ENCODE measurements around the gene WRAP73.

WRAP73 gene

GRCh38 chr1:3609016-3609768 lies 40.7 kb downstream of the WRAP73 start:
- no peak for DNase-seq

DNA sequence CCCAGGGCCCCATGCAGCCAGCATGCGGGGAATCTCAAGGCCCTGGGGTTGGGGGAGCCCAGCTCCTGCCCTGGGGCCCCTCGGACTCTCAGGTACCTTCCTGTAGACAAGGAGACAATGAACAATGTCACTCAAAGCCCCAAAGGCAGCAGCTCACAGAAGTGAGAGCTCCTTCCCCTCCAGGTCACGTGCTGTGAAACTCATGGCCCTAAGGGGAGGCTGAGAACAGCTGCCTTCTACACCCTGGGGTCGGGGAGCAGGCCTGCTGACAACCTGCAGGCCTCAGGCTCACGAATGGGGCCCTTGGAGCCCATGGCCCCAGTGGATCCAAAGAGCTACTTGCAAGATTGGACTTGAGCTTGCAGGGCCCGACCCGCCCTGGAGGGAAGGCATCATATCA lies 41.7 kb downstream of the WRAP73 start:
- no peak for DNase-seq

DNA sequence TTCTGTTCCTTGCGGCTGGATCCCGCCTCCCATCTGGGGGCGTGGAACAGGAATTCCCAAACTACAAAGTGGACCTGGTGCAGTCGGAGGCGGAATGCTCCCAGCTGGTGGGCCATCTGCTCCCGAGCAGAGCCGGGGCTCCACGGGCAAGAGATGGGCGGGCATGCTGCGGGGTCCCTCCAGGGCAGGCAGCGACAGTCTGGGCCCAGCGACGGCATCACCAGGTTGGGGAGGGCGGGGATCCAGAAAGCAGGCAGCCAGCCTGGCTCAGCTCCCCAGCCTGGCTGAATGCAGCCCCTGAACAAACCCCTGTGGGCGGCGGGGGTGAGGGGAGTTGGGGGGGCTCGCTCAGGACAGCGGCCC lies 42.2 kb downstream of the WRAP73 start:
- DNase-seq: no peak

DNA sequence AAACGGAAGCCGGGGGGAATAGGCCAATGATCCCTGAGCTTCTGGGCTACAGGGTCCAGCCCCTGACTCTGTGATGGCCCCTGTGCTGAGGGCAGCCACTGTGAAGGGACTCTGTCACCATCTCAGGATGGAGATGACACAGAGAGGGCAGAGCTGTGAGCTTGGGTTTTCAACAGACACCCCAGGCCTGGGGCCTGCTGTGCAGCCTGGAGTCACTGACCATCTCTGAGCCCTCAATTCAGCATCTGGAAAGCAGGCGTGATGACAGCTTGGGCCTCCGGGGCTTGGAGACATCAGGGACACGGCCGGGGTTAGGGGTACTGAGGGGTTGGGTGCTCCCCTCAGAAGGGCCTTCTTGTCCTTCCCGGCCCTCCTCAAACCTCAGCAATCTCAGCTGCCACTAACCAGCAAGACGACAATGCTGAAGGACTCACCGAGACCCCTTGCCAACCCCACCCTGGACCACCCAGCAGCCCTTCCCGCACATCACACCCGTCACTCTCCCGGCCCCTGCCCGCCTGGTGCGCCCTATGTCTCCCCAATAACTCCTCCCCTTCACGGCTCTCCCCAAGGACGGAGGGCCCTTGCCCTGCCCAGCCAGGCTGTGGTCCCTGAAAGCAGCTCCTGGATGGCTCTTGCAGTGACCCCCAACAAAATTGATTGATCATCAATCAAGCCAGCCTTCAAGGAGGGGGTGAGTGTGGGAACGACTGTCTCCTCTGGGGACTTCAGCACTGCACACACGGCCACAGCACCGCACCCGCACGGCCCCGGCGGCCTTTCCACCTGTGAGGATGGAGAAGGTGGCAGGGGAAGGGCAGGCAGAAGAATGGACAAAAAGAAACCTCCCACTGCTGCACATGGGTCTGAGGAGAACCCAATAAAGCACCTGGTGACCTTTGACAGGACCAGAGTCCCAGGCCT lies 42.9 kb downstream of the WRAP73 start:
- no peak for DNase-seq

GRCh38 chr1:3604997-3605823 lies 44.7 kb downstream of the WRAP73 start:
- DNase-seq: no peak

- no peak for DNase-seq
Observed at GRCh38 chr1:3604468-3604974, 45.4 kb downstream of the WRAP73 start.

DNA sequence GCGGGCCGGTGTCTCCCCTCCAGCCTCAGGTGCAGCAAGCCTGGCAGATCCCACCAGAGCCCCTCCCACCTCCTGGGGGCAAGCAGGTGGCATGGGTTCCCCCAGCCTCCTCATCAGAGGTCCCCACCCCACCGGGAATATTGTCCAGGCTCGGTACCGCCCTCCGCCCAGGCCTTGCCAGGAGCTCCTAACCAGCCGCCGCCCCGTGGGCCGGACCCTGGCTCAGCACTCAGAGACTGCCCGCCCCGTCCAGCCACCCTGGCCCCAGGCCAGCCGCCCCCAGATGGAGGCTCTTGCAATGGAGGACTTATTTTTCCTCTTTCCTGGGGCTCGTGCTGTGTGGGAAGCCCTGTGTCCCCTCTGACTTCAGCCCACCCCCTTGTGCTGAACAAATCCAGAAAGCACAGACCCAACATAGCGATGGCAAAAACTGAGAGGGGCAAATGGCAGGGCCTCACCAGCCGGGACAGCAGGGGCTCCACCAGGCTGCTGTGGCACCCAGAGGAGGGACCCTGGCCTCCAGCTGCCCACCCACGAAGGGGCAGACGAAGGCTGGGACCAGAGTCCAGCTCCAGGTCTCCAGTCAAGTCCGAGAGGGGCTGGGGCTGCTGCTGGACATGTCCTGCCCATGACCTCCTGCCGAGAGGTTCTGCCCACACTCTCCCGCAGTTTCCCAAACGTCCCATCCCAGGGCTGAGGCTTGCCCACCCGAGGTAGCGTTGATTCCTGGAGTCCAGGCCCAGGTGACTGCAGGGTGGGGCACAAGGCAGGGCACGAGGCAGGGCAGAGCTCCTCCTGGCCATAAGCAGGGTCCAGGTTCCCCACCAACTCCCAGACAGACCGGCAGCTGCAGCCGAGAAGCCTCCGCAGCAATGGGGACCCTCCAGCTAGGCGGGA lies 46.1 kb downstream of the WRAP73 start:
- no peak for DNase-seq

GRCh38 chr1:3603156-3603555 lies 46.7 kb downstream of the WRAP73 start:
- DNase-seq: no peak

DNA sequence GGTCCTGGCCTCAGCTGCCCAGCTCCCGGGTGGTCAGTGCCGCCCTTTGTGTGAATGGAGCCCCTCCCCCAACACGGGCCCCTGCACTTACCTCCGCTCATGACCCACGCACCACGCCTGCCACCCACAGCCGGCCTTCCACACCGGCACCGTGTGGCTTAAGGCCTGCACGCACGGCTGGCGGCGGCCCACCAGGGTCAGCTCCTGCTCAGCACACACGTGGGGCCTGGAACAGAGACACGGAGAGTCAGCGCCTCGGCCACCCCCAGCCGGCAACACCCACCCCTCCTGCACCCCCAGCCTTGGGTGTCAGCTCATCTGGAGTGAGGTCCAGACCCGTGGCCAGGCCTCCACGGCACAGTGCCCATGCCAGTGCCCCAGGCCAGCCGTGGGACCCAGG lies 47.5 kb downstream of the WRAP73 start:
- no peak for DNase-seq

GRCh38 chr1:3601743-3602142 lies 48.2 kb downstream of the WRAP73 start:
- DNase-seq: no peak

GRCh38 chr1:3600354-3600753 lies 49.5 kb downstream of the WRAP73 start:
- no peak for DNase-seq

DNA sequence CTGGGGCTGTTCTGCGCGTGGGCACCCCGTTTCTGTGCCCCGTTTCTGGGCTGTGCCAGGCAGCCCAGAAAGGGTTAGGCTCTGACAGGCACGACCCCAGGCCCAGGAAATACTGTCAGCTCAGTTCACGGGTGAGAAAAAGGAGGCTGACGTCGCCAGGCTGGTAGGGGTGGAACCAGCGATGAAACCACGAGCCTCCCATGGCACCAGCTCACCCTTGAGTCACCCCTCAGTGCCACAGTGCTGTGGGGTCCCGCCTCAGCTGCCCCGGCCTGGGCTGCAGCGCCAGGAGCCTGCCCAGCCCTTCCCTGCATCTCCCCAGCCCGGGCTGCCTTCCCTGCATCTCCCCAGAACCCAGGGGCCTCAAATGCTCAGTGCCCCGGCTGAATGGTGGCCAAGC lies 50.1 kb downstream of the WRAP73 start:
- no peak for DNase-seq

GRCh38 chr1:3599286-3599811 lies 50.6 kb downstream of the WRAP73 start:
- DNase-seq: no peak

DNA sequence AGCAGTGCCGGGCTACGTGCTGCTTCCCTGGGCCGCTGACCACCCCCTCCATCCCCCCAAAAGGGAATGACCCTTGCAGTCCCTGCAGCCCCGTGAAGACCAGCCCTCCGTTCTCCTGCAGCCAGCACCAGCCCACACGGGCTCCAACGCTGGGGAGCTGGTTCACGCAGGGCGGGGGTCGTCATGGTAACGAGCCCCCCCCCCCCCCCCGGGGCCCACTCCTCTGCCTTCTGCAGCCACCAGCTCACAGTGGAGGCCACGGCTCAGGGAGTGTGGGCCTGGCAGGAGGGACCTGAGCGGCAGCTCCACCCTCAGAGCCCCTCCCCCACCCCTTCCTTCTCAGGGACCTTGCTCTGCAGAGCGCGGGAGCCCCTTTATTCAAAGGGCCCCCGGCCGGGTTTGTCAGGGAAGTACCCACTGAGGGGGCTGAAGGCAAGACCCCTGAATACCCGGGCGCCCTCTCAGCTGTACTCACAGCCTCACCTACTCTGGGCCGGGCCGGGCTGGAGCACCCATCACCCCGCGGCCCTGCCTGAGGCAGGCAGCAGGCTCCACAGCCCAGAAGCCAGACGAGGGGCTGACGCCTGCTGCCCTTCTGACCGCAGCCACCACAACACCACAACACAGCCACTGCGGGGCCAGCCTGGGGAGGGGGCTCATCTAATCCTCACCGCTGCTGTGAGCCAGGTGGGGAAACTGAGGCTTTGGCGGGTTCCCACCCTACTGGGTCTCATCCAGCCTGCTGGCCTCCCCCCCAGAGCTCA lies 51.2 kb downstream of the WRAP73 start:
- DNase-seq: no peak

- no peak for DNase-seq
Observed at GRCh38 chr1:3598051-3598491, 51.8 kb downstream of the WRAP73 start.

DNA sequence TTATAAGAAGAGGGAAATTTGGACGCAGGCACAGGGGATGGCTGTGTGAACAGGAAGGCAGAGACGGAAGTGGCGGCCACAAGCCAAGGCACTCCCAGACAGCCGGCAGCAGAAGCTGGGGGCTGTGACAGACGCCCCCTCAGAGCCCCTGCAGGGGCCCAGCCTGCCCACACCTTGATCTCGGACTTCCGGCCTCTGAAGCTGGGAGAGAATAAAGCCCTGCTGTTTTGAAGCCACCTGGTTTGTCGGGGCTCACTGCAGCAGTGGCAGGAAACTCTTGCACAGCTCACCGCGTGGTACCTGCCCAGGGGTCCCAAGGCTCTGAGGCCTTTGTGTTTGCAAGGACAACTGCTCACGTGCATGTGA lies 52.3 kb downstream of the WRAP73 start:
- no peak for DNase-seq

DNA sequence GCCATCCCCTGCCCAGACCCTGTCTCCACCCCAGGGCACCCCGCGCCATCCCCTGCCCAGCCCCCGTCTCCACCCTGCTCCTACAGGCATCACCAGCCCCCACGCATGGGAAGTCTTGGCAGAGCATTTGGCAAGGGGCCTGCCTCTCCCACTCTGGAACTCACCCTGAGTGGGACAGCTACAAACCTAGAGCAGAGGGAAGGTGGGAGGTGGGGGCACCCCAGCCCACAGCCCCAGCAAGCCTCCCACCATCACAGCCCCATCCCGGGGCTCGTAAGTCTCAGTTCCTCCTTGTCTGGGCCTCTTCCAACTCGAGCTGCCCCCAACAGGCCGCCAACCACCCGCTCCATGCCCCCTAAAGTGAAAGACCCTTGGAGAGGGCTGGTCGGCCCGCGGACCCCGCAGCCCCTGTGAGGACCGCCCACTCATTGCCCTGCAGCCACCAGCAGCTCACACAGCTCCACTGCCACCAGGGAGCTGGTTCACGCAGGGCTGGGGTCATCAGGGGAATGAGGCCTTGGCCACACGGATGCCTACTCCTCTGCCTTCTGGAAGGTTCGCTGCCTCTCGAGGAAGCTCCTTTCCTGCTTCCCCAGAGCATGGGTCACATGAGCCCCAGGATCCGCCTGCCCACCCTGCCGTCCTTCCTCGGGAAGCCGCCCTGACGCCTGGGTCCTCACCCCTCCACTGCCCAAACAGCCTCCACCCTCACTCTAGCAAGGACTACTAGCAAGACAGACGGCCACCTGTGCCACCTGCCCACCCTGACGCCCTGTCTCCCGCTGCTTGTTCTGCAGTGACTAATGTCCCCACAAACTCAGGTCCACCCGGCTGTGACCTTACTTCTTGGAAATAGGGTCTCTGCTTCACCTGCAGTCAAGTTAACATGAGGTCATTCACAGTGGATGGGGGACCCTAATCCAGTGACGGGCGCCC lies 53.0 kb downstream of the WRAP73 start:
- no peak for DNase-seq

GRCh38 chr1:3595949-3596348 lies 54.0 kb downstream of the WRAP73 start:
- DNase-seq: no peak

DNA sequence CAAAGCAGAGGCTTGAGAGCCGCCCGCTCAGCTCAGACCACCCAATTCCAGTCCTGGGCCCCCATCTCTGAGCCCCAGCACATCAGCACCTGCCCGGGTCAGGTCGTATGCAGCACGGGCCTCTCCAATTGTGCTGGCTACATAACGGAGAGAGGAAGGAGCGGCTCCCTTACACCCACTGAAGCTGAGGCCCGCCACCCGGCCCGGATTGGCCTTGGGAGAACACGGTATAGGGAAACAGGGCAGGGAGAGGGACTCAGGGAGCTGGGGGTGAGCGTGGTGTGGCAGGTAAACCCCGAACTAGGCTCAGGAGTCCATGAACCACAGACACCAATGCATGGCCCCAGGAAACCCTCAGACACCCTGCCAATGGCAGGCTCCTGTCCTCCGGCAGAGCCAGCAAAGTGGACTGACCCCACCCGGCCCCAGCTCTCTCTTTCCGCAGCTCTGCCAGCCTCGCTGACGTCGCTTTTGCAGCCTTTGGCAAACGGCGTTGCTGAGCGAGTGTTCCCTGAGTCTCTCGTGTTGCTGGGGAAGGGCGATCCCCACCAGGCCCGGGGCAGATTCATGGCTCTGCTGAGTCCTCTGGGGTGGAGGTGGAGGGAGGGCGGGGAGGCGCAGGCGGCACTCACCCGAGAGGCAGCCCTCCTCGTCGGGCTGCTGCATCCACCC lies 55.1 kb downstream of the WRAP73 start:
- no peak for DNase-seq
